Stimulated activated CD4-positive, alpha-beta T cell treated with anti-CD3 and anti-CD28 coated beads, Interleukin-2, amount 100 ng/mL, for 4 hours (primary cell): ENCODE measurements around the gene GIPR.
"Not testable (repeated sequence)": the region's sequence is repeated elsewhere in the genome, so short reads cannot be mapped to it uniquely, and the experiment has no call there.

Experiments
- DNase-seq: peaks from one replicate; pipeline ENCODE4 v3.0.0-alpha.2; 2020; ENCODE audit warnings: low read depth

GIPR gene

DNA sequence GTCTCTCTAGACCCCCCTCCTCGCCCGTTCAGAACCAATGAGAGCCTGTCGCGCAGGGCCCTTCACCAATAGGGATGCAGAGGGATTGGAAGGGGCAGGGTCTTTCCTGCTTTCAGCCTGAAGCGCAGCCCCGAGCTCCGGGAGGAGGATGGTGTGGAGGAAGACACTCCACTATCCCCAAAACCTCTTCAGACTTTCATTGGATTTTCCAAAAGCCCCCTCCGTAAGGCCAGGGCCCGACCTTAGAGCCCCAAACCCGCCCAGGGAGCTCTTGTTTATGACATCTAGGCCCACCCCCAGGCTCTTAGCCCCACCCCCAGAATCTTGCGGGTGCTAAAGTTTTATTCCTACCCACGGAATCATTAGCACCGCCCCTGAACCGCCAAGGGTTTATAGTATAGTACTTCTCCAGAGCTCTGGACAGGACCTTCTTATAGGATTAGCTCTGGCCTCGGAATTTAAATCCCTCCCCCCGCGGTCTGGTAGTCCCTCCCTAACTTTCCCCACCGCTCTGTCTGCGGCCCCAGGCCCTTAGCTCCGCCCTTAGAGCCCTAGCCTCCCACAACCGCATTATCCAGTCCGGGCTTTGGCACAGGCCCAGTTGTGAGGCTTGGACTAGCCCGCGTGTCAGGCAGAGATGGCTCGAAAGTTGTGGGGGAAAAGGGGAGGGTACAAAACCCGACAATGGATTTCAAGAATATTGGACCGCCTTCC, 22.2 kb upstream of the GIPR start:
- DNase-seq = peak; percentile 56

DNA sequence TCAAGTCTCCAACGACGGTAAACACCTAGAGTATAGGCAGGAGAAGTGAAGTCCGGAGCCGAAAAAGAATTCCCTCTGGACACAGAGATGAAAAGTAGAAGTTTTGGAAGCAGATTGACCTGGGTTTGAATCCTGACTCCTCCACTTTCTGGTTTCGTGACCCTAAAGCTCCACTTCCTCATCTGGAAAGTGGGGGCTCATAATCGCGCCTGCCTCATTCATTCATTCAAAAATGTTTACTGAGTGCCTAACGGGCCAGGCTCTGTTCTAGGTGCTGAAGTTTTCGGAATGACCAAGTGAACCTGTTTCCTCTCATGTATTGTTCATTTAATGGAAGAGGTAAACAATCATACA, 21.7 kb upstream of the GIPR start:
- no peak for DNase-seq

DNA sequence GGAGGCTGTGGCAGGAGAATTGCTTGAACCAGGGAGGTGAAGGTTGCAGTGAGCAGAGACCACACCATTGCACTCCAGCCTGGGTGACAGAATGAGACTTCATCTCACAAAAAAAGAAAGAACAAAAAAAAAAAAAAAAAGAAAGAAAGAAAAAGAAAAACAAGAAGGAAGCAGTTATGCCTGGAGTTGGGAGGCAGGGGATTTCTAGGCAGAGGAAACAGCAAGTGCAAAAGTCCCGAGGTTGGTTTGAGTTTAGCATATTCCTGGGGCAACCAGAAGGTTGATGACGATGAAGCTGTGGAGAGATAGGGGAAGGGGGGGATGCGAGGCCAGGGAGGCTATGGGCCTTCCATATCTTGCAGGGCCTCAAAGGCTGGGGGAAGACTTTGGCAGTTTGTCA, 17.3 kb upstream of the GIPR start:
- no peak for DNase-seq

DNA sequence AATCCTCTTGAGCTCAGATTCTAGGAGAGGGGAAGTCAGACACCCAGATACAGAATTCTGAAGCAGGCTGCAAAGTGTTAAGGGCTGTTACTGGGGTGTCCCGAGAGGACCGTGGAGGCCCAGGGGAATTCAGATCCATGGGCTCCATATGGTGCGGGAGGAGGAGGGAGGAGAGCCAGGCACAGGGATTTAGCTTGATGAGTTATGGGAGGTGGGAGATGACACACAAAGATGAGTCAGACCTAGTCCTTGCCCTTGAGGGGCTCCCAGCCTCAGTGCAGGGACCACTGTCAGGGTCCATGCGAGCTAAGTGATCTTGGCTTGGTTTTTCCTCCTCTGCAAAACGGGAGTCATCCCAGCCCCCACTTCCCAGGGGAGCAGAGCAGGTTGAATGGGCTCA, 14.4 kb upstream of the GIPR start:
- DNase-seq = no peak

DNA sequence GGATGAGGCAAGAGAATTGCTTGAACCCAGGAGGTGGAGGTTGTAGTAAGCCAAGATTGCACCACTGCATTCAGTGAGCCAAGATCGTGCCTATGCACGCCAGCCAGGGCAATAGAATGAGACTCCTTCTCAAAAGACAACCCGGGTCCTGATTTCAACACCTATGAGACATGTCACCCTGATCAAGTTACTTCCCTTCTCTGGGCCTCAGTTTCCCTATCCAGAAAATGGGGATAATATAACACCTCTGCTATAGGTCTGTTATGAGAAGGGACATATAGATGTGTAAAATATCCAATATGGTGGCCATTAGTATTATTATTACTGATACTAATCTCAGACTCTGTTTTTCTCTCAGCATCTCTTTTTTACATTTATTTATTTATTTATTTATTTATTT, 12.9 kb upstream of the GIPR start:
- DNase-seq = no peak

DNA sequence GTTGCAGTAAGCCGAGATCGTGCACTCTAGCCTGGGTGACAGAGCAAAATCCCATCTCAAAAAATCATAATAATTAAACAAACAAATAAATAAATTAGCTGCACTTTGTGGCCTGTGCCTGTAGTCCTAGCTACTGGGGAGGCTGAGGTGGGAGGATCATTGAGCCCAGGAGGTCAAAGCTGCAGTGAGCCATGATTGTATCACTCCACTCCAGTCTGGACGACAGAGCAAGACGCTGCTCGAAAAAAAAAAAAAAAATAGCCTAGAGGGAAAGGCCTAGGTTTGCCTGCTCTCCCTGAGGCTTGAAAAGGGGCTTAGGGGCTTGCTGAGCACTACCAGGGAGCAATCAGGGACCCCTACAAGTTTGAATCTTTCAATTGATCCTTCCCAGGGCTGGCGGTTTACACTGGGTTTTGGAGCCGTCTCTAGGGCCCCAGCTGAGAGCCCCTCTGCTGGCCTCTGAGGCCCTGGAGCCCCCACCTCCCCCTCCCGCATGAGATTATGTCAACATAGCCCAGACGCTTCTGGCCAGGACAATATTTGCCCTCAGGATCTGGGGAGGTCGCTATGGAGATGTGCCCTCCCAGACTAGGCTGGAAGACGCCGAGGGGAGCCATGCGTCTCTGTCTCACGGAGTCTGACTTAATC, 10.4 kb upstream of the GIPR start:
- no peak for DNase-seq

DNA sequence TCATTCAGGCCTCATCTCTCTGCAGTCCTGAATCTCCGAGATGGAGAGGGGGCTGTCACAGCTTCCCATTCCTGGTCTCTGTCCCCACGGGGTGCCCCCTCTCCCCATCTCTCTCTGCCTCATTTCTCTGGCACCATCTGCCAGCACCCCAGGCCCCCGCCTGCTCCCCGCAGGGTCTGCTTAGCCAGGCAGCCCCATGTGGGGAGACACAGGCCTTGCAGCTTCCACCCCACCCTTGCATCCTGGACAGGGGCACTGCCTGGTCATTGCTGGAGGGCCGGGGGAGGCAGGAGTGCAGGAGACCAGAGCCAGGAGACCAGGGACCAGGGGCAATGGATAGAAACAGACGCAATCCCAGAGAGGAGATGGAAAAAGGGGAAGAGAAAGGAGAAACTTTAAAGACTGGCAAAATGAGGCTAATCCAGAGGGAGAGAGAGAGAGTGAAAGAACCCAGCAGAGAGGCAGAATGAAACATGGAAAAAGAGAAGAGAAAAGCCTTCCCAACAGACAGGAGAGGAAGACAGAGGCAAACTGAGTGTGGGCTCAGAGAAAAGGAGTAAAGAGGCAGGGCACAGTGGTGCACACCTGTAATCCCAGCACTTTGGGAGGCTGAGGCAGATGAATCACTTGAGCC, 8.8 kb upstream of the GIPR start:
- DNase-seq = no peak

DNA sequence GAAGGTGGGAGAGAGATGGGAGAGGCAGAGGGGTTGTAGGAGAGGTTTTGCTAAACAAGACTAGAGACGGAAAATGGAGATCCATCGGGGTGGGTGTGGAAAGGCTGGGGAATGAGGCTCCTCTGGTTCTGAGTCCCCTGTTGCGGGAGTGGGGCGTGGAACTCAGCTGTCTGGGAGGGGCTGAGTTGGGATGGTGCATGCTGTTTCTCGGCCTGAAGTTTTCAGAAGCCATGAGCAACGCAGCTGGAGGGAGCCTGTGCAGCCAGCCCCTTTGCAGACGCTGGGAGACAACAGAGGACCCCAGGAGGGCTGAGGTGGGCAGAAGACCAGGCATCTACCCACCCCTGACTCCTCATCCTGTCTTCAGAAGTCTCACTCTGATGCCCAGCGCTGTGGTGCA, 7.4 kb upstream of the GIPR start:
- DNase-seq = no peak

DNA sequence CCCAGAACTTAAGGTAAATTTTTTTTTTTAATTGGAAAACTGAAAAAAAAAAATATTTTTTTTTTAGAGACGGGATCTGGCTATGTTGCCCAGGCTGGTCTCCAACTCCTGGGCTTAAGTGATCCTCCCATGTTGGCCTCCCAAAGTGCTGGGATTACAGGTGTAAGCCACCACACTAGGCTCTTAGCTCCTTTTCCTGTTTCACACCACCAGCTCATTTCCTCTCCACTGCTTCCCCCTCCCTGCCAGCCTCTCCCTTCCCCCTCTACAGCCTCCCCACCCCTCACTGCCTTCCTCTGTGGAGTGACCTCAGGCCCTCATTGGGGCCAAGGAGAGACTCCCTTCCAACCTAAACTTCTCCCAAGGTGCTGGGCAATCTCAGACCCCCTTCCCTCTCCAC, 4.2 kb upstream of the GIPR start:
- DNase-seq = no peak

DNA sequence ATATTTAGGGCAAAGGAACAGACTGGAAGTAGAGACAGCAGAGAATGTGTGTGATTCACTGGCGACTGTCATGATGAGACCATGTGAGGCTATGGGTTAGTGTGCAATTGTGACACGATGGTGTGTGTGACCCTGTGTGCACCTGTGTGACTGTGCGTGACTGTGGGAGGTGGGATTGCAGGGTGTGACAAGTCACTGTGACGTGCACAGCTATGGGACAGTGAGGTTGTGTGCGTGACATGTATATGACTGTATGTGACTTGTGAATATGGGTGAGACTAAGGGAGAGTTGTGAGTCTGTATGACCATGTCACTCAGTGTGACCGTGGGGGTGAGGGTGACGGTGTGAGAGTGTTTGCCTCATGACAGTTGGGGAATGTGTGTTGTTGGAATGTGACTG, 3.4 kb upstream of the GIPR start:
- DNase-seq = no peak

DNA sequence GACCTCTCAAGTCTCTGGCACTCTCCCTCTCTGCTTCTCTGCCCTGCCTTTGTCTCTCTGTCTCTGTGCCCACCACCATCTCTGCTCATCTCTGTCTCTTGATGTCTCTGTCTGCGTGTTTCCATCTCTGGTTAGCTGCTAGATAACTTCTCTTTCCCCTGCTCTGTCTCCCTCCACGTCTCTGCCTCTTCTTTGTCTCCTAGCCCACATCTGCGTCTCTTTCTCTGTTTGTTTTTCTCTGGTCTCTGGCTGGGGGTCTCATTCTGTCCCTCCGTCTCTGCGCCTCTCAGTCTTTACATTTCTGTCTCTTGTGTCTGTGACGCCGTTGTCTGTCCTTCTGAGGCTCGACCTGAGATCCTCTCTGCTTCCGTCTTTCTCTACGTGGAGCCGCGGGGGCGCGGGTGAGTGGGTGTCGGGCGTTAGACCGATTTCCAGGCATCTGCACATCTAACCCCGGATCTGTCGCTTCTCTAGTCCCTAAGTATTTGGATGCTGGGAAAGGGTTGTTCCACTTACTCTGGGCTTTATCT, 386 bp downstream of the GIPR start:
- peak; percentile 38 for DNase-seq

DNA sequence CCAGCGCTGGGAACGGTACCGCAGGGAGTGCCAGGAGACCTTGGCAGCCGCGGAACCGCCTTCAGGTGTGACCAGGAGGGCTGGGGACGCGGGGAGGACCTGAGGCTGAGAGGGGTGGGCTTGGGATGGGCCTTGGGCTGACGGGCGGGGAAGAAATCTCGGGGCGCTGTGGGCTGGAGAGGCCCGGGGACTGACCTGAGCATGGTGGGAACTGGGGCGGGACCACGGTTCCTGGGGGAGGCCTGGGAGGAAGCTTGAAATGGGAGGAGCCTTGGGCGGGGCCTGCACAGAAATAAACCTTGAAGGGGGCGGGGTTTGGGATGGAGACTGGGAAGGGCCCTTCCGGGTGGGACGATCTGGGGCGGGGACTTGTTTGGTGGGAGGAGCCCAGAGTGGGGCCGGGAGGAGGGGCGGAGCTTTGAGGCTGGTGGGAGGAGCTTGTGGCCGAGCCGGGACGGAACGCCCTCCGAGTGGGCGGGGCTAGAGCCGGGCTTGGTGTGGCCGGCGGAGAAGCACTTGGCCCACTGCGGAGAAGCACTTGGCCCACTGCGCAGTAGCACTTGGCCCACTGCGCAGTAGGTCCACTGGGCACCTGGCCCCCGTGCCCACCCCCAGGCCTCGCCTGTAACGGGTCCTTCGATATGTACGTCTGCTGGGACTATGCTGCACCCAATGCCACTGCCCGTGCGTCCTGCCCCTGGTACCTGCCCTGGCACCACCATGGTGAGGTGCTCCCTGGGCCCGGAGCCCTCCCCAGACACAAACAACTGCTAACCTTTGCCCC, 2.8 kb downstream of the GIPR start:
- DNase-seq = no peak

DNA sequence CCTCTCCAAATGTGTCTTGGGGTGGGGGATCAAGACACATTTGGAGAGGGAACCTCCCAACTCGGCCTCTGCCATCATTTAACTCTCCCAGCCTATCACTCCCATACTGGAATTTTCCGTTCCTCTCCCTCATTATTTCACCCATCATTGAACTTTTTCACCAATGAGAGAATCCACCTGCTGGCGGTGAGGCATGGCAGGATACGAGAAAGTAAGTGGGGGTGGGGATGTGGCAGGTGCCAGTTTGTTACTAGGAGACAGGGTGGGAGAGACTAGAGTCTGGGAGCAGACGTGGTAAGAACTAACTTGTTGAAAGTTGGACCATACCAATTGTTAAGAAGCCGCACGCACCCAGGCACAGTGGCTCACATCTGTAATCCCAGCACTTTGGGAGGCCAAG, 6.9 kb downstream of the GIPR start:
- no peak for DNase-seq

DNA sequence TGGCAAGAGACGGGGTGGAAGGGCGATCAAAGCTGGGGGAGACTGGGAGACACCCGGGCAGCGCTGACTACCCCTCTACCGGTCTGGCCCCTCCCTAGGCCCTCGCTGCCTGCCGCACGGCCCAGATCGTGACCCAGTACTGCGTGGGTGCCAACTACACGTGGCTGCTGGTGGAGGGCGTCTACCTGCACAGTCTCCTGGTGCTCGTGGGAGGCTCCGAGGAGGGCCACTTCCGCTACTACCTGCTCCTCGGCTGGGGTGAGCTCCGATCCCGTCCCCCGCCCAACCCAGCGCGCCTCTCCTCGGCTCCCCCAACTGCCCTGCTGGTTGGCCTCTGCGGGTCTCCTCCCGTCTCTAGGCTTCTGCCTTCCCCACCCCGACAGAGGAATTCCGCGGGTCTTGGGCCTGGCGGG, 8.8 kb downstream of the GIPR start:
- DNase-seq = peak; percentile 83

DNA sequence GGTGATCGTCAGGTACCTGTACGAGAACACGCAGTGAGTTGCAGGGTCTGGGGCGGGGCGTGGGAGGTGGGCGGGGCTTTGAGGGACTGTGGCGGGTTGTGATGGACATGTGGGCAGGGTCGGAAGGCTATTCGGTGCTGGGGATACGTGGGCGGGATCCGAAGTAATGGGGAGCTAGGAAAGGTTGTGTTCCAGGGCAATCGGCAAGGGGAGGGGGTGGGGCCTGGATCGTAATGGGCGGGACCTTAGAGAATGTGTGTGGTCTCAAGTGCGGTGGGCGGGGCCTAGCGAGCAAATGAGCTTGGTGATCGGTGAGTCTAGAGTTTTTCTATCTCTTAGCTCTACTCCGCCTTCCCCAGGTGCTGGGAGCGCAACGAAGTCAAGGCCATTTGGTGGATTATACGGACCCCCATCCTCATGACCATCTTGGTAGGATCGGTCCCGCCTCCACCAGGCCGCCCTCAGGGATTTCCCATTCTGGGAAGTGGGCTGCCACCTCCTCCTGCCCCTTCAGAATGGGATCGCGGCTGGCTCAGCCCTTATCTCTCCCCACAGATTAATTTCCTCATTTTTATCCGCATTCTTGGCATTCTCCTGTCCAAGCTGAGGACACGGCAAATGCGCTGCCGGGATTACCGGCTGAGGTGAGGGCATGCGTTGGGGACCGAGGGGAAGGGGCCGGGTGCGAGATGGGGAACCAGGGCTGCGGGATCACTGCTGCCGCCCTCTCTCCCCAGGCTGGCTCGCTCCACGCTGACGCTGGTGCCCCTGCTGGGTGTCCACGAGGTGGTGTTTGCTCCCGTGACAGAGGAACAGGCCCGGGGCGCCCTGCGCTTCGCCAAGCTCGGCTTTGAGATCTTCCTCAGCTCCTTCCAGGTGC, 9.6 kb downstream of the GIPR start:
- DNase-seq = peak; percentile 82

DNA sequence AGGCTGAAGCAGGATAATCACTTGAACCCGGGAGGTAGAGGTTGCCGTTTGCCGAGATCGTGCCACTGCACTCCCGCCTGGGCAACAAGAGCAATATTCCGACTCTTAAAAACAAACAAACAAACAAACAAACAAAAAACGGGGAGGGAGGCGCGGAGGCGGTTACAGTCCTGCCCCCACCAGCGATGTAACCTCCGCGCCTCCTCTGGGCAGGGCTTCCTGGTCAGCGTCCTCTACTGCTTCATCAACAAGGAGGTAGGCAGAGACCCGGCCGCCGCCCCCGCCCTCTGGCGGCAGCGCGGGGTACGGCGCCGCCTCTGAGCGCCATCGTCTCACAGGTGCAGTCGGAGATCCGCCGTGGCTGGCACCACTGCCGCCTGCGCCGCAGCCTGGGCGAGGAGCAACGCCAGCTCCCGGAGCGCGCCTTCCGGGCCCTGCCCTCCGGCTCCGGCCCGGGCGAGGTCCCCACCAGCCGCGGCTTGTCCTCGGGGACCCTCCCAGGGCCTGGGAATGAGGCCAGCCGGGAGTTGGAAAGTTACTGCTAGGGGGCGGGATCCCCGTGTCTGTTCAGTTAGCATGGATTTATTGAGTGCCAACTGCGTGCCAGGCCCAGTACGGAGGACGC, 13.5 kb downstream of the GIPR start:
- peak; percentile 75 for DNase-seq

DNA sequence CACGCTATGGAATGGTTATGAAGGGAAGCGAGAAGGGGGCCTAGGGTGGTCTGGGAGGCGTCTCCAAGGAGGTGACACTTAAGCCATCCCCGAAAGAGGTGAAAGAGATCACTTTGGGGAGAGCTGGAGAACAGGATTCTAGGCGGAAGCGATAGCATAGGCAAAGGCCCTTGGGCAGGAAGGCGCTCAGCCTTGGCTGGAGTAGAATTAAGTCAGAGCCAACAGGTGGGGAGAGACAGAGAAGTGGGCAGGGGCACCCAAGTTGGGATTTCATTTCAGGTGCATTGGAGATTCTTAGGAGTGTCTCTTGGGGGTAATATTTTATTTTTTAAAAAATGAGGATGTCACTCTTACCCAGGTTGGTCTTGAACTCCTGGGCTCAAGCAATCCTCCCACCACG, 14.1 kb downstream of the GIPR start:
- no peak for DNase-seq

DNA sequence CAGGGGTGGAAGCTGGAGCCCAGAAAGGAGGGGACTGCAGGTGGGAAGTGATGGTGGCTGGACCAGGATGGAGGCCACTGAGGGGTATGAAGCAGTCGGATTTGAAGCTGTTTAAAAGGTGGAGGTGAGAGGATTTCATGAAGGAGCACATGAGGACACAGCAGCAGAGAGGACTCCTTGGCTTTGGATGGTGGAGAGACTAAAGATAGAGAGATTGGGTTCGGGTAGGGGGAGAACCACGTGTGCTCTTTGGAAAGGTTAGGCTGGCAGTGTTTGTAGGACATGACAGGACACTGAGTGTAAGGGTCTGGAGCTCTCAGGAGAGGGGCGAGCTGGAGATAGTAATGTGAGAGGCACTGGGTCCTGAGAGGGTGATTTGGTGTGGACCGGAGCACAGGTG, 14.9 kb downstream of the GIPR start:
- DNase-seq = no peak

DNA sequence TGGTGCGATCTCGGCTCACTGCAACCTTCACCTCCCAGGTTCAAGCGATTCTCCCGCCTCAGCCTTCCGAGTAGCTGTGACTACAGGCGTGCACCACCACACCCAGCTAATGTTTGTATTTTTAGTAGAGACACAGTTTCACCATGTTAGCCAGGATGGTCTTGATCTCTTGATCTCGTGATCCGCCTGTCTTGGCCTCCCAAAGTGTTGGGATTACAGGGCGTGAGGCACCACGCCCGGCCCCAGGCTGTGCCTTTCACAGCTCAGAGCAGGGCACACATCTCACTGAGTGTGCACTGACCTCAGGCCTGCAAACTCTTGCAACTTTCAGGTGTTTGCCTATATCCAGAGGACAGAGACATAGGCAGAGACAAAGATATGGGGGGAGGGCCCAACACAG, 17.0 kb downstream of the GIPR start:
- not testable (repeated sequence) for DNase-seq

DNA sequence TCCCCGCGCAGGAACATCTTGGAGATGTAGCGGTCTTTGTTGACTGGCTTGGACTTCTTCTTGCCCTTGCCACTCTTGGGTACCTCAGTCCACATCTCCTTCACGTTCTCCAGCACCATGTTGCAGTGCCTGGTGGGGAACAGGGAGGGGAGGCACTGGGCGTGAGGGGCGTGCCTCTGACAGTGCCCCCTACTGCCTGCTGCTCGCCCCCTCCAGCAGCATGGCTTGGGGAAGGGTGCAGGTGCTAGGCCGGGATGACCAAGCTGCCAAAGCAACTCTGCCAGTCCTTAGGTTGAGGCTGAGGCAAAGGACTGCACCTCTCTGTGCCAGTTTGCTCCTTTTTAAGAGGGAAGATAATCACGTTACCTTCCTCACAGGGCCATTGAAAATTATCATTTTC, 19.6 kb downstream of the GIPR start:
- DNase-seq = no peak

DNA sequence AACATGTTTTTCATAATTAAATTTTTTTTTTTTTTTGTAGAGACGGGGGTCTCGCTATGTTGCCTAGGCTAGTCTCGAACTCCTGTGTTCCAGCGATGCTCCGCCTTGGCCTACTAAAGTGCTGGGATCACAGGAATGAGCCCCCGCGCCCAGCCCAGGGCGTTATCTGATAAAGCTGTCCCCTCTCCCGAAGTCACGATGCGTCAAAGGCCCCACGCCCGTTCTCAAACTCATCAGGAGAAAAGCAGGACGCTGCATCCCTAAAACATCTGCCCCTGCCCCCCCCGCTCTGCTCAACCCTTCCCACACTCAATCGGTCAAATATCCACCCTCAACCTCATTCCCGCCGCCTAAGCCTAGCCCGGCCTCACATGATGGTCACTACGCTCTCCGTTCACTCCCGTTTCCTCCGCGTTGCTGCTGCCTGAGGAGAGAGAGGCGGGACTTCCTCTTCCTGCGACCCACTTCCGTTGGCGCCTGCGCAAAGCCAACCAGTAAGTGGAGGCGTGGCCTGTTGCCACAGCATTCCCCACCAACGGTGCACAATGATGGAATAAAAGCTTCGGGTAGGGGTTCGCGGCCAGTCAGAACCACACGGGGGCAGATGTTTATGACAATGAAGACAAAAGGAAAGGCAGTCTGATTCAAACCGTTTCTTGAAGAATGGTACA, 23.6 kb downstream of the GIPR start, which contains the start of gene SNRPD2:
Gene SNRPD2 (minus strand): TSS at position 438 of the 671 bp plus-strand sequence. CDS start 65 bp downstream, at position 373.
- DNase-seq = peak; percentile 86
